Lower leg skin (tissue), 3 donors: ENCODE measurements around the gene MEI1.

Source experiments
- POLR2A ChIP-seq, 2 donors: fragments of 450-650 bp; IDR thresholded peaks; one replicate each; pipeline ENCODE4 v1.6.1; 2016 to 2017; ENCODE audit warnings: antibody characterized with exemption in 2 of 2, mild to moderate bottlenecking in 1 of 2, moderate library complexity in 1 of 2
- TF ChIP-seq, protein P1 (sequence below), 3 donors: fragments of 450-650 bp; IDR thresholded peaks; one replicate each; pipeline ENCODE4 v1.5.1; 2016; ENCODE audit warnings: antibody characterized with exemption in 3 of 3, mild to moderate bottlenecking in 3 of 3, moderate library complexity in 2 of 3

DNA sequence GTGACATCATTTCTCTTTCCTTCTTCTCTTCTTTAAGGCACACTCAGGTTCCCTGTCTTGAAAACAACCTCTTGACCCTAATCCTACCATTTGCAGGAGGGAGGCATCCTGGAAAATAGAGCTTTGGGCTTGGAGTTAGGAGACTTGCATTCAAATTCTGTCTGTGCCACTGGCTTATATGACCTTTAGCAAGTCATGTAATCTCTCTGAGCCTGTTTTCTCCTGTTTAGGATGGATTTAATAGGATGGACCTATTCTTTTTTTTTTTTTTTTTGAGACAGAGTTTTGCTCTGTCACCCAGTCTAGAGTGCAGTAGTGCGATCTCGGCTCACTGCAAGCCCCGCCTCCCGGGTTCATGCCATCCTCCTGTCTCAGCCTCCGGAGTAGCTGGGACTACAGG lies 76.0 kb downstream of the MEI1 start:
- TF ChIP-seq, protein P1, sequence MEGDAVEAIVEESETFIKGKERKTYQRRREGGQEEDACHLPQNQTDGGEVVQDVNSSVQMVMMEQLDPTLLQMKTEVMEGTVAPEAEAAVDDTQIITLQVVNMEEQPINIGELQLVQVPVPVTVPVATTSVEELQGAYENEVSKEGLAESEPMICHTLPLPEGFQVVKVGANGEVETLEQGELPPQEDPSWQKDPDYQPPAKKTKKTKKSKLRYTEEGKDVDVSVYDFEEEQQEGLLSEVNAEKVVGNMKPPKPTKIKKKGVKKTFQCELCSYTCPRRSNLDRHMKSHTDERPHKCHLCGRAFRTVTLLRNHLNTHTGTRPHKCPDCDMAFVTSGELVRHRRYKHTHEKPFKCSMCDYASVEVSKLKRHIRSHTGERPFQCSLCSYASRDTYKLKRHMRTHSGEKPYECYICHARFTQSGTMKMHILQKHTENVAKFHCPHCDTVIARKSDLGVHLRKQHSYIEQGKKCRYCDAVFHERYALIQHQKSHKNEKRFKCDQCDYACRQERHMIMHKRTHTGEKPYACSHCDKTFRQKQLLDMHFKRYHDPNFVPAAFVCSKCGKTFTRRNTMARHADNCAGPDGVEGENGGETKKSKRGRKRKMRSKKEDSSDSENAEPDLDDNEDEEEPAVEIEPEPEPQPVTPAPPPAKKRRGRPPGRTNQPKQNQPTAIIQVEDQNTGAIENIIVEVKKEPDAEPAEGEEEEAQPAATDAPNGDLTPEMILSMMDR (IDR thresholded peaks at IDR 0.05) = no peak
- no peak for TF ChIP-seq POLR2A (IDR thresholded peaks at IDR 0.05)
